ENCODE data around the gene PRSS1.
"Not testable (repeated sequence)": the region's sequence is repeated elsewhere in the genome, so short reads cannot be mapped to it uniquely, and the experiment has no call there.

PRSS1 gene

DNA sequence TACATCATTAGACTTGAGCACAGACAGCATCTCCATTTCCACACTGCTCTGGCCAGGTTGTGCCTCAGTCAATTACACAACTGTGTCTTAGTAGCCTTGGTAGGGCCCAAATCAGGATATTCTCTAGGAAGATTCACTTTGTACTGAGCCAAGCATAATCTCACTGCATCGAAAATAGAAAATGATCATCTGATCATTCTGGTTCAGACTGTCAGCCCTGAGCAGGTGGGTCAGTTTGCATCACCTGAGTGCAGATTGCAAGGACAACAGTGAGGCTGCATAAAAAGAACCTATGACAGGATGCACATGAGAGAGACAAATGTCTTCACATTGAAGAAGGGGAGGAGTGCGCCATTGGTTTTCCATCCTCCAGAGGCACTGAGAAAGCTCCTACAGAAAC, 862 bp upstream of the PRSS1 start:
- DNase-seq: not testable (repeated sequence)

DNA sequence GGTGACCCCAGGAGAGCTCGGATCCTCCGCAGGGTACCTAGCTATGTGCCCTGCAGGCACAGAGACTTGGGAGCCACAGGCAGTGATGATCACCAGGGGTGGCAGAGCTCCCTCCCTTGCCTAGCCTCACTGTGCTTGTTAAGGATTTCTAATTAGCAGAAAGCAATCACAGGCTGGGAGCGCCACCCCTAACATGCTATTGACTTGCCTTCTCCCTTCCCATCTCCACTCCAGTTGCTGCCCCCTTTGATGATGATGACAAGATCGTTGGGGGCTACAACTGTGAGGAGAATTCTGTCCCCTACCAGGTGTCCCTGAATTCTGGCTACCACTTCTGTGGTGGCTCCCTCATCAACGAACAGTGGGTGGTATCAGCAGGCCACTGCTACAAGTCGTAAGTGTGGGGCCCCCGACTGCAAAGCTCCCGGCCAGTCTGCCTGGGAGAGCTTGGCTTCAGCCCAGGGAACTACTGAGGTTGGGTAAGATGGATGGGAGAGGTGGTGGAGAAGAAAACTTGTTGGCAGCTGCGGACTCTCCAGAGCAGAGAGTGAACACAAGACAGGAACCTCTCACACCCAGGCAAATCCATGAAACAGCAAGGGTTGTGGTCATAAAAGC, 1.2 kb downstream of the PRSS1 start:
- no peak for DNase-seq

DNA sequence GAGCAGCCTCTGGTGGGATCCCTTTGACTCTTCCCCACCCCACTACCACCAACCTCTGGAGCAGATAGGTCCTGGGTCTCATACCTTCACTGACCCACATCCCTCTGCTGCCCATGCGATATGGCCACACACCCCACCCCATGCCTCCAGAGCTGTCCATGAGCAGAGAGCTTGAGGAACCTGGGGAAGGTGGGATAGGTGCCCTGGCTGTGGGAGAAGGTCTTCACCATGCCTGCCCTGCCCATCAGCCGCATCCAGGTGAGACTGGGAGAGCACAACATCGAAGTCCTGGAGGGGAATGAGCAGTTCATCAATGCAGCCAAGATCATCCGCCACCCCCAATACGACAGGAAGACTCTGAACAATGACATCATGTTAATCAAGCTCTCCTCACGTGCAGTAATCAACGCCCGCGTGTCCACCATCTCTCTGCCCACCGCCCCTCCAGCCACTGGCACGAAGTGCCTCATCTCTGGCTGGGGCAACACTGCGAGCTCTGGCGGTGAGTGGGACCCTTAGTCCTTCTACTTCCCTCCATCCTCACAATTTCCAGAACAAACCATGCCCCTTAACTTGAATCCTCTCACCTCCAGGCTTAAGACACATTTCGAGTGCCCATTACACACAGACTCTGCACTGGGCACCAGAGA, 2.4 kb downstream of the PRSS1 start:
- not testable (repeated sequence) for DNase-seq

DNA sequence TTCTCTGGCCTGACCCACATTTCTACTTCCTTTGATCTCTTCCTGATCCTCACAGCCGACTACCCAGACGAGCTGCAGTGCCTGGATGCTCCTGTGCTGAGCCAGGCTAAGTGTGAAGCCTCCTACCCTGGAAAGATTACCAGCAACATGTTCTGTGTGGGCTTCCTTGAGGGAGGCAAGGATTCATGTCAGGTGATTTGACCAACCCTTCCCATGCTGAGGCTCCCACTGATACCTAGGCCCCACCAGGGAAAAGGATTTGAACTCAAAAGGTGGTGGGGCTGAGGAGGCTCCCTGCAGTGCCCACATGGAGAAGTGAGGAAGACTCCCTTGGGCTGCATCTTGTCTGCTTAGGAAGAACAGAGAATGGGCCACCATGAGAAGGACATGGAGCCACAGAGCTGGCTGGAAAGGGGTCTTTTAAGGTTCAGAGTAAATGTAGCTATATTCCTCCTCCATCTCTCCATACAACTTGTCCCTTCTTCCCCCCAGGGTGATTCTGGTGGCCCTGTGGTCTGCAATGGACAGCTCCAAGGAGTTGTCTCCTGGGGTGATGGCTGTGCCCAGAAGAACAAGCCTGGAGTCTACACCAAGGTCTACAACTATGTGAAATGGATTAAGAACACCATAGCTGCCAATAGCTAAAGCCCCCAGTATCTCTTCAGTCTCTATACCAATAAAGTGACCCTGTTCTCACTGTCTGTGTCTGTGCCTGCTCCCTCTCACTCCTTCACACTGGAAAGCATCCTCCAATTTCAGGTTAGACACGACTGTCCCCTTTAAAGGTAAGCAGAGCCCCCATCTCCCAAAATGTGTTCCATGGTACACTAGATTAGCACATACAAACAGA, 3.3 kb downstream of the PRSS1 start:
- DNase-seq: no peak

DNA sequence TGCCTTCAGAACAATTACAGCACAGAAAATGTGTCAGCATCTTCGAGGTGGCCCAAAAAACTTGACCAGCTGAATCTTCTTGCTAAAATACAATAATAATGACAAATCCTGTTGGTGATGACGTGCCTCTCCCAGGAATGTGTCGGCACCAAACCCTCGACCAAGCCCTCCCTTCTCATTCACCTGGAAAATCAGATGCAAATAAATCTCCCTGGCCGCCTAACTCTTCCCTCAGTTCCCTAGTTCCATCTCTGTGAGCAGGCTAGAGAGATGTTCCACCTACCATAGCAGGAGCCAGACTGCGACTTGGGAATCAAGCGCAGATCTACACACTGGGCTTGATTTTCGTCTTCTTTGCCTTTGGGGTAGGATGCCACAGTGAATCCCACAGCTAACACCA, 4.1 kb downstream of the PRSS1 start:
- no peak for DNase-seq

DNA sequence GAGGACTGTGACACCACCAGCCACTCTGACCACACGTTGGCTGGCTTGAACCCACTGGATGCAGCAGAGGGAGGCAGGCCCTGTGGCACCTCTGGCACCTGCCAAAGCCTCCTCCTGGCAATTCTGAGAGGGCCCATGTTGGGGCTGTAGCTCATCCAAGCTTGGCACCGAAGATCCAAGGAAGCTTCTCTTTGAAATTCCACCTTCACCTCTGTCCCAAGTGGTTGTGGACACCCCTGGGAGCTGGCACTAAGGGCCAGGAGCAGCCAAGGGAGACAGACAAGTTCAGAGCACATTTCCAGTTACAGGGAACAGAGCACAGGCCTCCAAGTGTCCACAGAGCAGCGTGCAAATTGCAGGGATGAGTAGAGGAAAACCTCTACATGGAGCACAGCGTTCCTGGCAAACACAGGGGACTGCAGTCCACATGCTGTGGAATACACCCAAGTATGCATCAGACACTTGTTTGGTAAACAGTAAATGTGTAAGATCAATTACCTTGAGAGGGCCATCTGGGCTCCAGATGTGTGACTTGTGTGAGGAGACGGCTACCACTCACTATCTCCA, 4.7 kb downstream of the PRSS1 start:
- DNase-seq: not testable (repeated sequence)

DNA sequence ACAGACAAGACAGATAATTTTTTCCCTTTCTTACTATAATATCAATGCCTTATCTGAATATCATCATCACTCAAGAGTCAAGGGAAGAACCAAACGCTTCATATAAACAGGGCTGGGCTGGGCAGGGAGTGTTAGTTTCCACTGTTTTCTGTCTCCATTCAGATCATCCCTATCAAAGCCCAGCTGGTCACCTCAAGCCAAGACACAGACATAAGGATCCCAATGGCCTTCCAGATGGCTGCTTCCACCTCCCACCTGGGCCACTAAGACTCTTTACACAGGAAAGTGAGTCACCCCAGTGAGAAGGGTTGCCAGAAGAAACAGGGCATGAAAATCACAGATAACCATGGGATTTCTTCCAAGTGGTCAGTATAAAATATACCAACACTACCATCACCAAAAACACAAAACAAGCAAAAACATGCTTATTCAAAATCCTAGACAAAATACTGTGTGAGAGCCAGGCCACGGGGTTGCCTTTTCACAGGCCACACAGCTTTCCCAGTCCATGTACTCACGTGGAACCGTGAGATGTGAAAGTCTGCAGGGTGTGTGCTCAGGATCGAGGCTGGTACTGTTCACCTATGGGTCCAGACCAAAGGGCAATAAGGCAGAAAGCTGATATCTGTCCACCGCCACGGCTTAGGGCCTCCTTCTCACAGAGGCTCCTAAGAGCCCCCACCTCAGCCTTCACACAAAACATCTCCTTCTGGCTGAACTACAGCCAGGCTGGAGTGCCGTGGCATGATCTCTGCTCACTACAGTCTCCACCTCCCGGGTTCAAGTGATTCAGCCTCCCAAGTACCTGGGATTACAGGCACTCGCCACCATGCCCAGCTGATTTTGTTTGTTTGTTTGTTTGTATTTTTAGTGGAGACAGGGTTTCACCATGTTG, 5.7 kb downstream of the PRSS1 start:
- DNase-seq: no peak

DNA sequence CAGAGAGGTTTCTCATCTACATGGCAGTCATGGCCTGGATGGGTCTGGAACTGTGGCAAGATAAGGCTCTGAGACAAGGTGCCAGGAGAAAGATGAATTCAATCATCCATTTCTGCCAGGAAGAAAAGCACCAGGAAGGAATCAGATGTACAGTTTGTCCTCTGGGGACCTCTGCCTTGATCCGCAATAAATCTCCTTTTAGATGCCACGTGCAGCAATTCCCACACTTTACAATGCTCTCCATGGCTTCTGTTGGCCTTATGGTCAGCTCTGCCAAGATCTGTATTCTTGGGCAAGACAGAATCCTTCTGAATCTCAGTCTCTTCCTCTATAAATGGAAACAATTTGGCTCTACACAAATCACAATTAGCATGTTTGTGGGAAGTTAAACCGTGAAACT, 9.0 kb downstream of the PRSS1 start:
- not testable (repeated sequence) for DNase-seq

DNA sequence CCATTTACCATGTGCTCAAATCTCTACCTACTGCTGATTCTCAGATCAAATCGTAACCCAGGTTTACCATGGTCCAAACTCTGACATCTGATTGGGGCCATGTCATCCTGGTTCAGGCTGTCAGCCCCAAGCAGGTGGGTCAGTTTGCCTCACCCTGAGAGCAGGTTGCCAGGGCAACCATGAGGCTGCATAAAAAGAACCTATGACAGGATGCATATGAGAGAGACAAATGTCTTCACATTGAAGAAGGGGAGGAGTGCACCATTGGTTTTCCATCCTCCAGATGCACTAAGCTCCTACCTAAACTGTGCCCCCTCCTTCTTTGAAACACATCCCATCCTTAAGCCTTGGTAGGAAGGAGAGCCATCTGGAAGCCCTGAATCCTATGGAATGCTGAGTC, 10.2 kb downstream of the PRSS1 start:
- DNase-seq: no peak

DNA sequence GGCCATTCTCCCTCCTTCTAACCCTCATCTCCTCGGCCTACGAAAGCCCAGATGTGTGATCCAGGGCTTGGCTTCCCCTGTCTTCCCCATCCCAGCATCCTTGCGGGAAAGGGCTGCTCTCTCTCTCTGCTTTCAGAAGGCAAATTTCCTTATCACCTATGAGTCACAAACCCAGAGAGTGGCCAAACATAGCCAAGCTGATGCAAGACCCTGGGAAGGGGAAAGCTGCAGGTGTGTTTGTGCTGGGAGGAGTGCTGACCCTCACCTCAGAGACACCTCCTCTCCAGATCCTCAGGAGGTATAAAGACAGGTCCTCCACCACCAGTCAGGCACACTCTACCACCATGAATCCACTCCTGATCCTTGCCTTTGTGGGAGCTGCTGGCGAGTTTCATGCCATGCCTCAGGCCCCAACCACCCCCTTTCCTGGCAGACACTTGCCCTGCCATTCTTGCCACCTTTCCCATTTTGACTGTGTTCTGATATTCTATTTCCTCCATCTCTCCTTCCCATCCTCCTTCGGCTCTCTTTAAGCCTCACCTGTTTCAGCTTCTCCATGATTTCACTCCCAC, 10.9 kb downstream of the PRSS1 start:
- no peak for DNase-seq

DNA sequence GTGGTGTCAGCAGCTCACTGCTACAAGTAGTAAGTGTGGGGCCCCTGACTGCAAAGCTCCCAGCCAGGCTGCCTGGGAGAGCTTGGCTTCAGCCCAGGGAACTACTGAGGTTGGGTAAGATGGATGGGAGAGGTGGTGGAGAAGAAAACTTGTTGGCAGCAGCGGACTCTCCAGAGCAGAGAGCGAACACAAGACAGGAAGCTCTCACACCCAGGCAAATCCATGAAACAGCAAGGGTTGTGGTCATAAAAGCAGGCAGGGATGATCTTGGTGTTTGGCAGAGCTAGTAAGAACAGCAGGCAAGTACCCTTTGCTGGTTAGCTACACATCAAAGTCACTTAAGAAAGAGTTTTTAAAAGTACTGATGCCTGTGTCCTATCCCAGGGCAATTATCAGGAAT, 12.3 kb downstream of the PRSS1 start:
- DNase-seq: not testable (repeated sequence)

DNA sequence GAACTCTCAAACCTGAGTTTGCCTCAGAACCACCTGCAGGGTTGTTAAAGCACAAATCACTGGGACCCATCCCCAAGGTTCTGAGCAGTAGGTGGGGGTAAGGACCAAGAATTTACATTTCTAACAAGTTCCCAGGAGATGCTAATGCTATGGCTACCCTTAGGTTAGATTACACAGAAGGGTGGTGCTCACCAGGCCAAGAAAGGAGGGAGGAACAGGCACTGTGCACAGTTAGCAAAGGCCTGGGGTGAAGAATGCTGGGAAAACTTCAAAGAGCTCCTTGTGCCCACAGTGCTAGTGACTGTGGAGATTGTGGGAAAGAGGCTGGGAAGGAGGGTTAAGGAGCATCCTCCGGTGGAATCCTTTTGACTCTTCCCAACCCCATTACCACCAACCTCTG, 12.8 kb downstream of the PRSS1 start:
- no peak for DNase-seq

DNA sequence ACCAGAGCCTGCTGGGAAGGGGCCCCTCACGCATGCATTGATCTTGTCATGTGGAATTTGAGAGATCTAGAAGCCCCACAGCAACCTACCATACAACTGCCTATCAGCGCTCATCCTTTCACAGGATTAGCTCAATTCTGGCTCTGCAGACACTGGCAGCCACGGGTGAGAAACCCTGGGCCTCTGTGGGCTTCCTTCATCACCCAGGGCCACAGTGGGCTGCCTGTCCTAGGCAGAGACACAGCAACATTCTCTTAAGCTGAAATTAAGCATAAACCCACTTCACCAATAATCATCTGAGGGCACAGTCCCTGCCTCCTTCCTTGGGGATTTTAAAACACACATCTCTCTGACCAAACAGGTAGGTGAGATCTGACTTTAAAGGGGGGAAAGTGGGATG, 18.2 kb downstream of the PRSS1 start:
- no peak for DNase-seq

DNA sequence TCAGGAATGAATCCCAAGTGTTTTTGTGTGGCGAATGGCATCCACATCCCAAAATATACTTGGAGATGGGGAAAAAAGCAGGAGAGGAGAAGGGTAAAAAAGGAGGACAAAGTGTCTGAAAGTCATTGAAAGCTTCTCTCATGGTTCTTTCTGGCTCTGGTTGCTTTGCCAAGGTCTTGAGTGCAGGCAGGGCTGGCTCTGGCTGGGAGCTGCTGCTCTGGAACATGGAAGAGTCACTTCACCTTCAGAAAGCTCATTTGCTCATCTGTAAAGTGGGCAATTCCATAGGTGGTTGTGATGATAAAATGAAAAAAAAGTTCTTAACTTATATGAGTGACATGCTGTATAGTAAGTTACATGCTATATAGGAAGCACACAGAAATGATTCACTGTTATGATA, 18.6 kb downstream of the PRSS1 start:
- DNase-seq: no peak

DNA sequence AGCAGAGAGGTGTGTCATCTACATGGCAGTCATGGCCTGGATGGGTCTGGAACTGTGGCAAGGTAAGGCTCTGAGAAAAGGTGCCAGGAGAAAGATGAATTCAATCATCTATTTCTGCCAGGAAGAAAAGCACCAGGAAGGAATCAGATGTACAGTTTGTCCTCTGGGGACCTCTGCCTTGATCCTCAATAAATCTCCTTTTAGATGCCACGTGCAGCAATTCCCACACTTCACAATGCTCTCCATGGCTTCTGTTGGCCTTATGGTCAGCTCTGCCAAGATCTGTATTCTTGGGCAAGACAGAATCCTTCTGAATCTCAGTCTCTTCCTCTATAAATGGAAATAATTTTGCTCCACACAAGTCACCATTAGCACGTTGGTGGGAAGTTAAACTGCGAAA, 19.6 kb downstream of the PRSS1 start:
- DNase-seq: not testable (repeated sequence)

DNA sequence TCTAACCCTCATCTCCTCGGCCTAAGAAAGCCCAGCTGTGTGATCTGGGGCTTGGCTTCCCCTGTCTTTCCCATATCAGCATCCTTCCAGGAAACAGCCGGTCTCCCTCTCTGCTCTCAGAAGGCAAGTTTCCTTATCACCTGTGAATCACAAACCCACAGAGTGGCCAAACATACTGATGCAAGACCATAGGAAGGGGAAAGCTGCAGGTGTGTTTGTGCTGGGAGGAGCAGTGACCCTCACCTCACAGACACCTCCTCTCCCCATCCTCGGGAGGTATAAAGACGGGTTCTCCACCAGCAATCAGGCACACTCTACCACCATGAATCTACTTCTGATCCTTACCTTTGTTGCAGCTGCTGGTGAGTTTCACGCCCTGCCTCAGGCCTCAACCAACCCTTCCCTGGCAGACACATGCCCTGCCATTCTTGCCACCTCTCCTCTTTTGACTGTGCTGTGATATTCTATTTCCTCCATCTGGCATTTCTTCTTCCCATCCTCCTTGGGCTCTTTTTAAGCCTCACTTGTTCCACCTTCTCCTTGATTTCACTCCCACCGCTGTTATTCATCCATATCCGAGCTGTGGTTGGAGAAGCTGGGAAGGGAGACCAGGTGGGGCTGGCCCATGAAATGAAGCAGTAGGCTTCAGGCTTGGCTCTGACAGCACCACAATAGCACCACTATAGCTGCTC, 21.5 kb downstream of the PRSS1 start, which contains the start of gene PRSS2:
Gene PRSS2 (plus strand): TSS at position 310 of the 692 bp plus-strand sequence. CDS start 13 bp downstream, at position 323.
- DNase-seq: no peak

DNA sequence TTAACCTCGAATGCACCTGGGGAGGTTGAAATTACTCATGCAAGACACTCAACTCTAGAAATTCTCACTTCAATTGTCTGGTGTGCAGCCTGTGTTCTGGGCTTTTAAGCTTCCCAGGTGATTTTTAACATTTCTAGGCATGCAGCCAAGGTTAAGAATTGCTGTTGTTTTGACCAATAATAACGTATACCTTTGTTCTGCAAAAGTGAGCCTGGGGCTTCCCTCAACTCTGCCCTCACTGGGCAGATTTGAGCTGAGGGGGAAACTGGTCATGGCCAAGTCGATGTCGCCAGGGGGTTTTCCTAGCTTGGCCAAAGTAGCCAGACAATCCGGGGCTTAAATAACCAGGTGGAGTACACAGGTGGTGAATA, 22.1 kb downstream of the PRSS1 start:
- DNase-seq: no peak

DNA sequence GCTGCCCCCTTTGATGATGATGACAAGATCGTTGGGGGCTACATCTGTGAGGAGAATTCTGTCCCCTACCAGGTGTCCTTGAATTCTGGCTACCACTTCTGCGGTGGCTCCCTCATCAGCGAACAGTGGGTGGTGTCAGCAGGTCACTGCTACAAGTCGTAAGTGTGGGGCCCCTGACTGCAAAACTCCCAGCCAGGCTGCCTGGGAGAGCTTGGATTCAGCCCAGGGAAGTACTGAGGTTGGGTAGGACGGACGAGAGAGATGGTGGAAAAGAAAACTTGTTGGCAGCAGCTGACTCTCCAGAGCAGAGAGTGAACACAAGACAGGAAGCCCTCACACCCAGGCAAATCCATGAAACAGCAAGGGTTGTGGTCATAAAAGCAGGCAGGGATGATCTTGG, 22.8 kb downstream of the PRSS1 start:
- no peak for DNase-seq

DNA sequence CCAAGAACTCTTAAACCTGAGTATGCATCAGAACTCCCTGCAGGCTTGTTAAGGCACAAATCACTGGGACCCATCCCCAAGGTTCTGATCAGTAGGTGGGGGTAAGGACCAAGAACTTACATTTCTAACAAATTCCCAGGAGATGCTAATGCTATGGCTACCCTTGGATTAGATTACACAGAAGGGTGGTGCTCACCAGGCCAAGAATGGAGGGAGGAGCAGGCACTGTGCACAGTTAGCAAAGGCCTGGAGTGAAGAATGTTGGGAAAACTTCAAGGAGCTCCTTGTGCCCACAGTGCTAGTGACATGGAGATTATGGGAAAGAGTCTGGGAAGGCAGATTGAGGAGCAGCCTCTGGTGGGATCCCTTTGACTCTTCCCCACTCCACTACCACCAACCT, 23.4 kb downstream of the PRSS1 start:
- DNase-seq: no peak

DNA sequence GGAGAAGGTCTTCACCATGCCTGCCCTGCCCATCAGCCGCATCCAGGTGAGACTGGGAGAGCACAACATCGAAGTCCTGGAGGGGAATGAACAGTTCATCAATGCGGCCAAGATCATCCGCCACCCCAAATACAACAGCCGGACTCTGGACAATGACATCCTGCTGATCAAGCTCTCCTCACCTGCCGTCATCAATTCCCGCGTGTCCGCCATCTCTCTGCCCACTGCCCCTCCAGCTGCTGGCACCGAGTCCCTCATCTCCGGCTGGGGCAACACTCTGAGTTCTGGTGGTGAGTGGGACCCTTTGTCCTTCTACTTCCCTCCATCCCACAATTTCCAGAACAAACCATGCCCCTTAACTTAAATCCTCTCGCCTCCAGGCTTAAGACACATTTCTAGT, 24.0 kb downstream of the PRSS1 start:
- no peak for DNase-seq

DNA sequence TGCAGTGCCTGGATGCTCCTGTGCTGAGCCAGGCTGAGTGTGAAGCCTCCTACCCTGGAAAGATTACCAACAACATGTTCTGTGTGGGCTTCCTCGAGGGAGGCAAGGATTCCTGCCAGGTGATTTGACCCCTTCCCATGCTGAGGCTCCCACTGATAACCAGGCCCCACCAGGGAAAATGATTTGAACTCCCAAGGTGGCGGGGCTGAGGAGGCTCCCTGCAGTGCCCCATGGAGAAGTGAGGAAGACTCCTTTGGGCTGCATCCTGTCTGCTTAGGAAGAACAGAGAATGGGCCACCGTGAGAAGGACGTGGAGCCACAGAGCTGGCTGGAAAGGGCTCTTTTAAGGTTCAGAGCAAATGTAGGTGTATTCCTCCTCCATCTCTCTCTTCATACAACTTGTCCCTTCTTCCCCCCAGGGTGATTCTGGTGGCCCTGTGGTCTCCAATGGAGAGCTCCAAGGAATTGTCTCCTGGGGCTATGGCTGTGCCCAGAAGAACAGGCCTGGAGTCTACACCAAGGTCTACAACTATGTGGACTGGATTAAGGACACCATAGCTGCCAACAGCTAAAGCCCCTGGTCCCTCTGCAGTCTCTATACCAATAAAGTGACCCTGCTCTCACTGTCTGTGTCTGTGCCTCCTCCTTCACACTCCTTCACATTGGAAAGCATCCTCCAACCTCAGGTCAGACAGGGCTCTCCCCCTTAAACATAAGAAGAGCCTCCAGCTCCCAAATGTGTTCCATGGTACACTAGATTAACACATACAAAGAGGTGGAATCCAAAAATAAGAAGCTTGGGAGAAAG, 24.9 kb downstream of the PRSS1 start:
- DNase-seq: no peak

Measured in CD4-positive, alpha-beta T cell treated with Interleukin-10 for 1 hour (primary cell).